ENCODE measurements around the gene ANGPT4.

ANGPT4 gene

DNA sequence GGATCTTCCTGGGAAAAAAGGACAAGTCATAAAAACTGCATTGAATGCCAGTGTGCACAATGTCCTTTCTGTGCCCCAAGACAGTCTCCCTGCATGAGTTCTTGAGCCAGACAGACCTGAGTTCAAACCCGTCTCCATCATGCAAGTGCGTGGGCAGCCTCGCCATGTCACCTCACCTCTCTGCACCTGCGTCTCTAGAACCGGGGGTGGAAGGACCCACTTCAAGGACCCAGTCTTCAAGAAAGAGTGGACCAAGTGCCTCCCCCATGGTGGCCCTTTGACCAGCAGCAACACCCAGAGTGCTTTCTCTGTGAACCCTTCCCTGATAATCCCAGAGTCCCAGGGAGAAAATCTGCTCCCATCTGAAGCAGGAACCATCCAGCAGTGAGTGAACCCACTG, 23.5 kb upstream of the ANGPT4 start:
- no peak for DNase-seq (ENCODE audit: low read depth)

- DNase-seq (ENCODE audit: low read depth), result no peak
Measured at GRCh38 chr20:934186-934840, 18.2 kb upstream of the ANGPT4 start.

- no peak for DNase-seq (ENCODE audit: low read depth)
Measured at GRCh38 chr20:933029-933428, 16.9 kb upstream of the ANGPT4 start.

- DNase-seq (ENCODE audit: low read depth), result no peak
Measured at GRCh38 chr20:931401-931800, 15.3 kb upstream of the ANGPT4 start.

DNA sequence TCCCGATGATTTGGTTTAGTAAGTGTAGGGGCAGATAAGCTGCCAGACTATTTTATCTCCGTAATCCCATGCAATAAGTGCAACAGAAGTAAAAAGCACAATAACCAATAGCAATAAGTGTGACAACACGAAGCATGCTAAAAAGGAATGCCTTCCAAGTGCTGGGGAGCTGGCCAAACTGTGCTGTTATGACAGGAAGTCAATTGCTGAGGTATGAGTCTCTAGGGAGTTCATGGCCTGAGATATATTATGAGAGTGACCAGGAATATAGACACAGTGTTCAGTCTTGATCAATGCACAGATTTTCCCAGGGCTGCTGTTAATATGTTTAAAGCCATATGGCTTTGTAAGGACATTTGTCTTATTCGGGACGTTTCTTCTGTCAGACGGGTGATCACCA, 10.5 kb upstream of the ANGPT4 start:
- no peak for DNase-seq (ENCODE audit: low read depth)

DNA sequence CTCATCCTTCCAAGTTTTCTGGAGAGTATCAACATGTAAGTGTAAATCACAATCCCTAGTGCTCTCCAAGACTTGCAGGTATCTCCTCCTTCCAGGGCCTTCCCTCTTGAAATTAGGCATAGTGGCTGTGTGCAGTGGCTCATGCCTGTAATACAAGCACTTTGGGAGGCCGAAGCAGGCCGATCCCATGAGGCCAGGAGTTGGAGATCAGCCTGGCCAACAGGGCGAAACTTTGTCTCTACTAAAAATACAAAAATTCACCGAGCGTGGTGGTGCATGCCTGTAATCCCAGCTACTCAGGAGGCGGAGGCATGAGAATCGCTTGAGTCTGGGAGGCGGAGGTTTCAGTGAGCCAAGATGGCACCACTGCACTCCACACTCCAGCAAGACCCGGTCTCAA, 9.4 kb upstream of the ANGPT4 start:
- no peak for DNase-seq (ENCODE audit: low read depth)

- DNase-seq (ENCODE audit: low read depth), result no peak
Measured at GRCh38 chr20:924639-925038, 8.5 kb upstream of the ANGPT4 start.

DNA sequence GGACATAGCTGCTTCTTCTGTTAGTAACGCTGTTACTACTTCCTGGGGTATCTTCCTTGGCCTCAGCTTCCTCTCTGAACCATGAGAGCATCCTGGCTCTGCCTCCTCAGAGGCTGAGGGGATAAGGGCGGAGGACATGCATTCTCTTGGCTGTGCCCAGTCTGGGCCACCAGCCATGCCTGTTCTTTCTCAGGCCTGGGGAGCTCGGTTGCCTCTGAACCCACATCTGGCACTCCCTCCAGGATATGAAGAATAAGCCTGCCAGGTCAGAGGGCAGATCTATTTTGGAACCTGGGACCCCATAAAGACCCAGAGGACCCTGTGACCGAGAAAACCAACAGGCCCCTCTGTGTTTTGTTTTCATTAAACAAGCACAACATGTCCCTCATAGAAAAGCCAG, 6.6 kb upstream of the ANGPT4 start:
- DNase-seq (ENCODE audit: low read depth), result no peak

DNA sequence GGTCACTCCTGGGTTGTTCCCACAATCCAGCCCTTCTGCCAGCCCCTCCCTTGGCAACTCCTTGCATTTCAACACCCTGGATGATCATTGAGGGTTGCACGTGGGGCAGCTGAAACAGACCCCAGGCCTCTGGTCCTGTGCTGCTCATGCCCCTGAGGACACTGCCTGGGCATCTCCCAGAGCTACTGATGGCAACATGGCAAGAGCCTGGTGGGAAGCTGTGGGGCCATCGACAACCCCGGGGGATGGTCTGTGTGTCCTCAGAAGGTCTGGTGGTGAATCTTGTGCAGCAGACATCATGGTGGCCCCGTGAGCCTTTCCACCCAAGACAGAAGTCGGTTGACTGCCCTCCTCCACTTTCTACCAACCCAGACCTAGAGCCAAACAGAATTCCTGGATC, 4.9 kb upstream of the ANGPT4 start:
- no peak for DNase-seq (ENCODE audit: low read depth)

DNA sequence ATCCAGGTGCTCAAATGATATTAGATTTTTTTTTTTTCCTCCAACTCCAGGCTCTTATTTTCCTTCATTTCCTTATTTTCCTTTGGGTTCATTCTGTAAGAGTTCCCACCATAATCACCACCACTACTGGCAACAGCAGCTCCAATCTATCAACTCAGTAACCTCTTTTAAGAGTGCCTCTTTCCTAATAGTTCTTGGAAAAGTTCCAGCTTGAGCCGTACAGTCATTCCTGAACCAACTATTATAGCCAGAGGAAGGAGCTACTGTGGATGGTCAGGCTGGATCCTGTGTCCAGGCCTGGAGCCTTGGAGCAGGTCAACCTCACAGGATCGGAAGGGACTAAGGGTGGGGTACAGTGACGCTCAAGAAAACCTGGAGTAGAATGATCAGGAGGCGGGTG, 4.2 kb upstream of the ANGPT4 start:
- no peak for DNase-seq (ENCODE audit: low read depth)

- no peak for DNase-seq (ENCODE audit: low read depth)
Measured at GRCh38 chr20:919491-919916, 3.4 kb upstream of the ANGPT4 start.

GRCh38 chr20:917416-917815, 1.3 kb upstream of the ANGPT4 start:
- DNase-seq (ENCODE audit: low read depth), result no peak

GRCh38 chr20:916825-917224, 691 bp upstream of the ANGPT4 start:
- no peak for DNase-seq (ENCODE audit: low read depth)

GRCh38 chr20:914727-915498, 1.2 kb downstream of the ANGPT4 start:
- DNase-seq (ENCODE audit: low read depth), result no peak

DNA sequence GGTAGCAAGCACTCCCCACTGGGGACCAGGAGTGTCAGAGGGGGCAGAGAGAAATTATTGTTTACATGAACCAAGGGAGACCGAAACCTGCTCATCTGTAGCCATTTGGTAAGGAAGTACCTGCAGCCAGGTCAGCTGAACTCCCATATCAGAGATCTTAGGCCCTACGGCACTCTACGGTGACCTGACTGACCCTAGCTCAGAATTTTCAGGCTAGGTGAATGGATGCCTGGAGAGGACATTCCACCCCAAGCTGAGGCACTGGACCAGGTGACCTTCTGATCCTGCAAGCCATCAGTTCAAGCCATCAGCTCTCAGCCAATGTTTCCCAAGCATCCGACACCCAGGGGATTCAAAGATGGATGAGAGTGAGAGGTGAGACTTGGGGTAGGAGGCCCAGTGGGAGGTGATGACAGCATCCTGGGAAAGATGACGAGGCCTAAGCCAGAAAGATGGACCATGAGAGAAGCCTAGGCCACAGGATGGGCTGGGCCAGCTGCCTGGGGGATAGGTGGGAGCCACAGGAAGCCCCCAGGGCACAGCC, 2.8 kb downstream of the ANGPT4 start:
- no peak for DNase-seq (ENCODE audit: low read depth)

DNA sequence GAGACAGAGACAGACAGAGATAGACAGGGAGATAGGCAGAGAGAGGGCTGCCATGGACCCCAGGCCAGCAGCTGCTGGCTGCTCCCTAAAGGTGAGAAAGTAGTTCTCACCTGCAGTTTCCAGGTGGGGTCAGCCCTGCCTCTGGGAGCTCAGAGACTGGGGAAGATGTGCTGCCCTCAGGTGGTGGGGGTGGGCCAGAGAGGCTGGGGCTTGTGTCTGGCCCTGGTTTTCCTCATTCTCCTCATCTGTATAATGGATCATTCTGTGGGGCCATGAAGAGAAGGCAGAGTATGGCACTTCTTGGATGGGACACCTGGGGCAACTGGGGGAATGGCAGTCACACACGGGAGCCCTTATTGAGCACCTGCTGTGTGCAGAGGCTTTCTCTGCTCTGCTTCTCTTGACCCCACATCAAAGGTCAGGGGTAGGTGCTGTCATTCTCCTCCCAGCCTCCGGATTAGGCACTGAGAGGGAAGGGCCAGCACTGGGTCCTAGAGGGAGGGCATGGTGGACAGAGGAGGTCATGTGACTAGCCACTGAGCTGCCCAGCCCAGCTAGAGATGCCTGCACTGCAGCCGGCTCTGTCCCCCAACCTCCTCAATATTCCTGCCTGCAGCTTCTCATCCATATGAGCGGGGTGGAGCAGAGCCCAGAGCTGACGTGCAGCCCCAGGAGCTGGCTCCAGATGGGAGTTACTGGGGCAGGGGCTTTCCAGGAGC, 4.1 kb downstream of the ANGPT4 start:
- DNase-seq (ENCODE audit: low read depth), result no peak

DNA sequence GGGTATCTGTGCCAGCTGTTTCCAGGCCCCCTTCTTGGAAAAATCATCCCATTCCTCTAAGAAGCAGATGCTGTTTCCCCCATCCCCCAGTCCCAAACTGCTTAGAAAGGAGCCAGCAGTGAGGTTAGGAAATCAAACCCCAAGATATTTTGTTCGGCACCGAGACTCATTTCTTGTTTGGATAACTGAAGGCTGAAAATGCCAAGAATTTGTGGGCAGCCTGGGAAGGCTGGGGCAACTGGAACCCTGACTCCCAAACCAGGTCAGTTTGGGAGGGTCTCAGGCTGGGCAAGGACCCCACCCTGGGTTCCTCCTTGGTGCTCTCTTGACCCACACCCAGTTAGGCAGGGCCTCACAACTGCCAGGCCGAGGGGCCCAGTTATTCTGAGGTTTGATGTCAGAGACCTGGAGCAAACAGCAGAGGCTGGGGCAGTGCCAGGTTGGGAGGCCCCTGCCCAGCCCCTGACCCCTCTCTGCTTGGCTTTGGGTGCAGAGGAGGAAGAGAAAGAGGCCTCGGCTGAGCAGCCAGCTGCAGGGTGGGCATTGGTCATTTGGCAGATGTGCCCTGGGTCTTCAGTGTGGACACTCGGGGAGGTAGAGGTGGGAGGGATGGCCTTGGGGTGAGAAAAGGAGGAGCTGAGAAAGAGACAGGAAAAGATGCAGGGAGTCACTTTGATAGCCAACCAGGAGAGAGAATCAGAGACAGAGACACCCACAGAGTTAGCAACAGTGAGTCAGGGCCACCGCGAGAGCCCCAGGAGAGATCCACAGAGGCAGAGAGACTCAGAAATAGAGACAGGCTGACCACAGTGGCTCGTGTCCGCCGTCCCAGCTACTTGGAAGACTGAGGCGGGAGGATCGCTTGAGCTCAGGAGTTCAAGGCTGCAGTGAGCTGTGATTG, 5.0 kb downstream of the ANGPT4 start:
- DNase-seq (ENCODE audit: low read depth), result no peak

GRCh38 chr20:910132-910869, 5.8 kb downstream of the ANGPT4 start:
- no peak for DNase-seq (ENCODE audit: low read depth)

DNA sequence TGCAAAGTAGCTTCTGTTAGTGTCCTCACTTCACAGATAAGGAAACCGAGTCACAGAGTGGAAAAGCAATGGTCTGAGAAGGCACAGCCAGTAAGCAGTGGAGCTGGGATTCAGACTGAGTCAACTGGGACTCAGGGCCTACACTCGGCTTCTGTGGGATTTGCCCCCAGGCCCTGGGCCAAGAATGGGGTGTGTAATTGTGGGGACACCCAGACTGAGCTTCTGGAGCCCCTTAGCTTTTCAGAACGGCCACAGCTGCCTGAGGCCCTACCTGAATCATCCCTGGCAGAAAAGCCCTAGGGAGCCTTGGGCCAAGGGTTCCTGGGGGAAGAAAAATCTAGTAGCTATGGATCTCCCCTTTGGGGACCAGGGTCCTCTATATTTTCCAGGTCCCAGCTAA, 6.5 kb downstream of the ANGPT4 start:
- DNase-seq (ENCODE audit: low read depth), result no peak

- no peak for DNase-seq (ENCODE audit: low read depth)
Measured at GRCh38 chr20:906703-907270, 9.3 kb downstream of the ANGPT4 start.

DNA sequence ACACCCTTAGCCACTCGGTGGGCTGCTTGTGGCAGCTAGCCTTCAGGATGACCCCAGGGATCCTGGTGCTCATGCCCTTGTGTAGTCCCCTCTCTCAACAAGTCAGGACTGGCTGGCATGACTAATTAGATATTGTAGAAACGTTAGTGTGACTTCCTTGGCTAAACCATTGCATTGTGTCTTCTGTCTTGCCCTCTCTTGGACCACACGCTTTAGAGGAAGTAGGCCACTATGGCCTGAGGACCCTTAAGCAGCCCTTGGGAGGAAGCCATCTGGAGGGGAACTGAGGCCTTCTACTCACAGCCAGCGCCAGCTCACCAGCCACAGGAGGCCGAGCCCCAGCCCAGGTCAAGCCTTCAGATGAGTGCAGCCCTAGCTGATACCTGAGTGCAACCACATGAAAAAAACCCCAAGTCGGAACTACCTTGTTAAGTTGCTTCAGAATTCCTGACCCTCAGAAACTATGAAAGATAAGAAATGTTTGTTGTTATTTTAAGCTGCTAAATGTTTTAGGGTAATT, 10.1 kb downstream of the ANGPT4 start:
- DNase-seq (ENCODE audit: low read depth), result no peak

All from activated T-cell treated with anti-CD3 and anti-CD28 coated beads for 1 hour (primary cell).